HFFc6 (cell line): ENCODE data around the gene TBX6. TPM values are rescaled to one million over a fixed set of nuclear protein-coding genes. Genes with fewer than 3 reads are reported as not detected.
A peak's percentile ranks its signal among the peaks of the same experiment; 100 is the strongest.

Source experiments
- DNase-seq: peaks from one replicate; pipeline ENCODE4 v3.0.0-alpha.2; 2018
- H3K27ac Mint-ChIP-seq: 2 replicates; pipeline ENCODE4 v1.8.0; 2020; ENCODE audit warnings: mild to moderate bottlenecking, mixed read lengths
- H3K27me3 Mint-ChIP-seq: 2 replicates; pipeline ENCODE4 v1.8.0; 2021; ENCODE audit warnings: mild to moderate bottlenecking, moderate library complexity, mixed read lengths; ENCODE audit not compliant: insufficient read depth
- H3K36me3 Mint-ChIP-seq: 2 replicates; pipeline ENCODE4 v1.8.0; 2021; ENCODE audit warnings: low read depth, mixed read lengths
- H3K4me1 Mint-ChIP-seq: 2 replicates; pipeline ENCODE4 v1.8.0; 2020; ENCODE audit warnings: low read depth, mixed read lengths
- H3K4me3 Mint-ChIP-seq: 2 replicates; pipeline ENCODE4 v1.8.0; 2020; ENCODE audit warnings: mild to moderate bottlenecking, moderate library complexity, mixed read lengths
- H3K9me3 Mint-ChIP-seq: 2 replicates; pipeline ENCODE4 v1.8.0; 2020; ENCODE audit warnings: mild to moderate bottlenecking, mixed read lengths
- total RNA-seq, 6 experiments: library from RNA; stranded (reverse); fragmentation: NEBNext Ultra II Directional; extraction: Animal tissue kit (Norgen Biotek cat#: 25700); gene quantifications; 2 replicates in 1 of 6; 3 replicates in 5 of 6; pipeline ENCODE4 v1.2.3, GENCODE V29; 2021
- TF ChIP-seq, protein P1 (sequence below): fragments of 200-600 bp; sonication (generic); IDR thresholded peaks from 2 replicates; pipeline ENCODE4 v1.5.0; 2021; ENCODE audit warnings: antibody characterized with exemption, mild to moderate bottlenecking

TBX6 gene
- total RNA-seq, 6 experiments from 2014 or later = 0.16 to 0.33 (median 0.26) TPM

DNA sequence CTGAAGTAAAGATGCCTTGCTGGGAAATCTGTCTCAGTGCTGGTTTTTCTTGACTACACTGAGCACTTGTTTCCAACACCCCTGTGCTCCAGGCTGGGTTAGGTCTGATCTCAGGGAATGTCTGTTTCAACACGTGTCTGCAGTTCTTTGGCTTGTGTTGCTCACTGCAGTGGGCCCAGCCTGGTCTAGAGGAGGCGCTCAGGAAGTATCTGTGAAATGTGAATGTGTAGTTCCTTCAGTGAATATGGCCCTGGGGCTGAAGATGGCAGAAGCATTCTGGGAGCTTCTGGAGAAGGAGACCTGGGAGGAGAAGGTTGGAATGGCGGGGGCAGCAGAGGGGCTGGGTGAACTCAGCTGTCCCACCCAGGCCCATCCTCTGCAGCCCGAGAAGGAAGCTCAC lies 12.4 kb upstream of the TBX6 start:
- H3K27me3 Mint-ChIP-seq = no peaks in the 10 kb centered on the region
- H3K27ac Mint-ChIP-seq = no peak overlapping the region
- no peak for DNase-seq
- peaks cover 10% of the 10 kb centered on the region for H3K36me3 Mint-ChIP-seq
- no peaks in the 10 kb centered on the region for H3K9me3 Mint-ChIP-seq
- H3K4me1 Mint-ChIP-seq = no peaks in the 10 kb centered on the region
- no peak overlapping the region for H3K4me3 Mint-ChIP-seq
- TF ChIP-seq, protein P1, sequence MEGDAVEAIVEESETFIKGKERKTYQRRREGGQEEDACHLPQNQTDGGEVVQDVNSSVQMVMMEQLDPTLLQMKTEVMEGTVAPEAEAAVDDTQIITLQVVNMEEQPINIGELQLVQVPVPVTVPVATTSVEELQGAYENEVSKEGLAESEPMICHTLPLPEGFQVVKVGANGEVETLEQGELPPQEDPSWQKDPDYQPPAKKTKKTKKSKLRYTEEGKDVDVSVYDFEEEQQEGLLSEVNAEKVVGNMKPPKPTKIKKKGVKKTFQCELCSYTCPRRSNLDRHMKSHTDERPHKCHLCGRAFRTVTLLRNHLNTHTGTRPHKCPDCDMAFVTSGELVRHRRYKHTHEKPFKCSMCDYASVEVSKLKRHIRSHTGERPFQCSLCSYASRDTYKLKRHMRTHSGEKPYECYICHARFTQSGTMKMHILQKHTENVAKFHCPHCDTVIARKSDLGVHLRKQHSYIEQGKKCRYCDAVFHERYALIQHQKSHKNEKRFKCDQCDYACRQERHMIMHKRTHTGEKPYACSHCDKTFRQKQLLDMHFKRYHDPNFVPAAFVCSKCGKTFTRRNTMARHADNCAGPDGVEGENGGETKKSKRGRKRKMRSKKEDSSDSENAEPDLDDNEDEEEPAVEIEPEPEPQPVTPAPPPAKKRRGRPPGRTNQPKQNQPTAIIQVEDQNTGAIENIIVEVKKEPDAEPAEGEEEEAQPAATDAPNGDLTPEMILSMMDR = no peak

DNA sequence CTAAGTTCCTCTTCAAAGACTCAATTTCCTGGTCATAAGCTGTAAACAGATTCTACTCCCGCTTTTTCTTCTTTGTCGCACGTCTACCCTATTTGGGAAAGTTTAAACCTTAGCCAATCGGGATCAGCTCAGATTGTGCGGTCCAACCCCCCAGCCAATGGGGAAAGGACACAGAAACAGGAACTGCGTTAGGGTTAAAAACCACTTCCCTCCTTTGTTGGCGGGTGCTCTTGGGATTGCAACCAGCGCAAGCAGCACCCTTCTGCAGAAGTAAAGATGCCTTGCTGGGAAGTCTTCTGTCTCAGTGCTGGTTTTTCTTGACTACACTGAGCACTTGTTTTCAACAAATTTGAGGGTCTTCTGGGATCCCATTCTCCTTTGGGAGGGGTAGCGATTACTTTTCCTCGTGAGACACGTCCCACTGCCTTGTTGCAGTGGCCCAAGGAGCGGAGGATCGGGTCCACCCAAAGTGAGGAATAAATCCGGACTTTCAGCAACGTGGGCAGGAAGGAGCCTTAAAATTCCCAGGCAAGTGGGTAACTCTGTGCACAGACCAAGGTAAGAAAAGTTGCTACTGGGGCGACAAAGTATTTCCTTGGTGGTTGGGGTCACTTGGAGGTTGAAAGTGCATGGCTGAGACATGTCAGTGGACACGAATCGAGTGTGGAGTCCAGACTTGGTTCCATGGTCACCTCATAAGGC lies 5.3 kb upstream of the TBX6 start:
- H3K4me1 Mint-ChIP-seq = peaks cover 17% of the 10 kb centered on the region
- TF ChIP-seq, protein P1 = no peak
- peaks cover 16% of the 10 kb centered on the region for H3K36me3 Mint-ChIP-seq
- no peak for DNase-seq
- H3K27me3 Mint-ChIP-seq = peaks cover 4% of the 10 kb centered on the region
- H3K4me3 Mint-ChIP-seq = no peak overlapping the region
- H3K27ac Mint-ChIP-seq = peak overlapping the region; percentile 69
- peaks cover 20% of the 10 kb centered on the region for H3K9me3 Mint-ChIP-seq

DNA sequence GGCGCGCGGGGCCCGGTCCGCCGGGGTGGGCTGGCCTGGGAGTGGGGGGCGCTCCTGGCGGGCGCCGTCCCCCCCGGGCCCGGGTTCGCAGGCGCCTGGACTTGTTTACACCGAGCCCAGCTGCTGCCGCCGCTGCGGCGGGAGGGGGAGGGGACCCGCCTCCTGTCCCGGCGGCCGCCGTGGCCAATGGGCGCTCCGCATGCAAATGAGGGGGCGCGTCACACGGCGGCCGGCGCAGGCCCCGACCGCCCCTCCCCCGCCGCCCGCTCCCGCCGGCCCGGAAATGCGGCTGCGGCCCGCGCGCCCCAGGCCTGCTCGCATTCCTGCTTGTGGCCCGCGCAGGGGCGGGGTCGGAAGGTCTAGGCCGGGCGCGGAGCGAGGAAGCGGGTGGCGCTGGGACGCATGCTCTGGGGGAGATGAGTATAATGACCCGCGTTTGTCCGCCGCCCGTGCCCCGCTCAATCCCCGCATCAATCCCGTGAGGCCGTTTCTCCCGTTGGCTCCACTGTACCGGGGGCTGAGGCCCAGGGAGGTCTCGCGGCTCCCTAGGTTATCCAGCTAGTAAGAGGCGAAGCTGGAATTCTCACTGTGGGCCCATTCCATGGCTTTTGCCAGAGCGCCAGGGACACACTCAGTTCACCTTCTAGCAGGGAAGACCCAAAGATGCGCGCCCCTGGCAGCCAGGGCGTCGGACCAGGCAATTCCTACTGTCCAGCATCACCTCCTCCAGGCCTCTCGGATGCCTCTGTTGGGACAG lies 4.6 kb upstream of the TBX6 start, which contains the start of gene YPEL3:
Gene YPEL3 (minus strand): TSS at position 109 of the 757 bp plus-strand sequence. CDS start 731 bp downstream, outside the sequence.
- TF ChIP-seq, protein P1 = no peak
- peaks cover 23% of the 10 kb centered on the region for H3K4me1 Mint-ChIP-seq
- peaks cover 4% of the 10 kb centered on the region for H3K27me3 Mint-ChIP-seq
- H3K9me3 Mint-ChIP-seq = peaks cover 20% of the 10 kb centered on the region
- peak; percentile 67 for DNase-seq
- peaks cover 16% of the 10 kb centered on the region for H3K36me3 Mint-ChIP-seq
- peak within 1 kb of the TSS; percentile 84 for H3K4me3 Mint-ChIP-seq
- peak within 1 kb of the TSS; percentile 69 for H3K27ac Mint-ChIP-seq

DNA sequence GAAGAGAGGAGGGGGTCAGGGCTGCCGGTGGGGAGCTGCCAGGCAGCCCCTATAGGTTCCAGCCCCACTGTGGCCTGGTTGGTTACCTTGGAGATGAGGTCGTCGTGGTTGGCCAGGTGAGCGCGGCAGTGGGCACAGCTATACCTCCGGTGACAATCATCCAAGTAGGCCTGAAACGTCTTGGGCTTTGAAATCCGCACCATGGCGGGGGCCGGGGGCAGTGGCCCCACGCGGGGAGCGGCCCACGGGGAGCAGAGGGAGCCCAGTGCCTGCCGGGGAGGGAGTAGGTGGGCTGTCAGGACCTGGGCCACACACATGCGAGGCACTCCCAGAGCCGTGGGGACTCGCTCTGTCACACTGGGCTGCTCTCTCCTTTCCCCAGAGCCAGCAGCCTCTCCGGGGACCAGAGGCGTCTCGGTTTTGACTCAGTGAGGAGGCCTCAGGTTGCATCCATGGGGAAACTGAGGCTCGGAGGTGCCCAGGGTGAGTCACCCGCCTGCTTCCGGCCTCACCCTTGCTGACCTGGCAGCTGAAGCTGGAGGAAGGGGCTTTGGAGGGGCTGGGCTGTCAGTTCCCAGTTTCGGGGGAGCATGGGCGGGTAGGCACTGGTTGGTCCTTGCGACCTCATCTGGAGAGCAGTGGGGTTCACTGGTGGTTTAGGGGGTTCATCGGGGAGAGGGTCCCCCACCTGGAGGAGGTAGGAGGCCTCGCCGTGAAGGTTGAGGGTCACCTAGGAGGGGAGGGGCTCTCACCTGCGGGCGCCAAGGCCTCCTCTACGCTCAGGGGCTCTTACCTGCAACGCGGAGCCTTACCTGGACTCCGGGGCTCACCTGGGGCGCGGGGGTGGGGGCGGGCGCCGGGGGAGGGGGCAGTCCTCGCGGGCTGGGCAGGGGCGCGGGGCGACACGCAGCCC lies 3.7 kb upstream of the TBX6 start:
- peaks cover 20% of the 10 kb centered on the region for H3K9me3 Mint-ChIP-seq
- TF ChIP-seq, protein P1 = no peak
- H3K36me3 Mint-ChIP-seq = peaks cover 16% of the 10 kb centered on the region
- DNase-seq = no peak
- H3K27me3 Mint-ChIP-seq = peaks cover 4% of the 10 kb centered on the region
- H3K27ac Mint-ChIP-seq = no peak overlapping the region
- H3K4me1 Mint-ChIP-seq = peaks cover 25% of the 10 kb centered on the region
- peak overlapping the region; percentile 84 for H3K4me3 Mint-ChIP-seq

DNA sequence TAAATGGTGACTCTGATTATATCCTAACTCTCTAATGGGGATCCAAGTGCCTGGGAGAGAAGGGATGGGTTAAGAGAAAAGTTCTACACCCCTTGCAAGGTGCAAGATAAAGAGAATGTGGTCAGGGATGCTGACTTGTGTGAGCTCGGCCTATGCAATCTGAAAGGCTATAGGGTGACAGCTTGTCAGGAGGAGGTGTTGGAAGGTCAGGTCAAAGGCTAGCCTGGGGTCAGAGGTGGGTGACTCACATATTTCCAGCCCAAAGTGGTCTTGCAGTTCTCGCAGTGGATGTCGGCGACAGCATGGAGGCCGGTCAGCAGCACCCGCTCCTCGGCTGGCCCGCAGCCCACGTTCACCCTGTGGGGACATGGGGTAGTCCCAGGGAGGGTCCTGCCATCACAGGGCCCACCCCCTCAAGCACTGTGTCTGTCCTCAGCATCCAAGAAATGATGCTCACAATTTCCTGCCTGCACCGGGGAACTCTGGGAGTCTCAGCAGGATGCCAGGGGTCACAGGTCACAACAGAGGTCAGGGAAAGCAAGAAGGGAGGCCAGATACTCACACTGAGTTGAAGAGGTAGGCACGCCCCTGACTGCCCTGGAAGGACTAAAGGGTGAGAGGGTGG lies 2.9 kb upstream of the TBX6 start:
- Mint-ChIP-seq H3K27ac (no peak overlapping the region), H3K4me1 (peaks cover 33% of the 10 kb centered on the region), H3K4me3 (peak overlapping the region; percentile 84), H3K9me3 (peaks cover 20% of the 10 kb centered on the region), H3K27me3 (peaks cover 4% of the 10 kb centered on the region), H3K36me3 (peaks cover 16% of the 10 kb centered on the region)
- TF ChIP-seq, protein P1 = no peak
- DNase-seq = no peak
